RWPE2 (cell line): ENCODE measurements around the gene GBA2.

Source experiments
- ATAC-seq: fragments of 200-7000 bp; cut with Tn5 transposase; 3 replicates; pipeline ENCODE4 v1.9.1; 2021; ENCODE audit warnings: low read depth
- DNase-seq: peaks from one replicate; pipeline ENCODE4 v3.0.0-alpha.2; 2020; ENCODE audit warnings: low spot score
- H3K27ac ChIP-seq: fragments of 450-650 bp; 2 replicates; pipeline ENCODE4 v1.5.1; 2017; ENCODE audit warnings: mild to moderate bottlenecking; ENCODE audit not compliant: poor library complexity, severe bottlenecking
- H3K27me3 ChIP-seq: fragments of 250-450 bp; sonication (Bioruptor Pico); 2 replicates; pipeline ENCODE4 v1.5.1; 2021; ENCODE audit warnings: mild to moderate bottlenecking, moderate library complexity; ENCODE audit not compliant: insufficient read depth, poor library complexity, severe bottlenecking
- H3K36me3 ChIP-seq: fragments of 250-450 bp; sonication (Bioruptor Pico); 2 replicates; pipeline ENCODE4 v1.5.1; 2020; ENCODE audit warnings: low read depth, mild to moderate bottlenecking, moderate library complexity
- H3K4me1 ChIP-seq: fragments of 250-450 bp; sonication (Bioruptor Pico); 2 replicates; pipeline ENCODE4 v1.5.1; 2021; ENCODE audit warnings: mild to moderate bottlenecking, moderate library complexity; ENCODE audit not compliant: insufficient read depth, poor library complexity, severe bottlenecking
- H3K4me3 ChIP-seq: fragments of 250-450 bp; sonication (Bioruptor Pico); 2 replicates; pipeline ENCODE4 v1.5.1; 2021; ENCODE audit warnings: mild to moderate bottlenecking, moderate library complexity; ENCODE audit not compliant: severe bottlenecking
- H3K9me3 ChIP-seq: fragments of 250-450 bp; sonication (Bioruptor Pico); 2 replicates; pipeline ENCODE4 v1.5.1; 2021; ENCODE audit warnings: mild to moderate bottlenecking, moderate library complexity; ENCODE audit not compliant: severe bottlenecking
- TF ChIP-seq, protein P1 (sequence below): fragments of 450-650 bp; IDR thresholded peaks from one replicate; pipeline ENCODE4 v1.5.1; 2017; ENCODE audit warnings: mild to moderate bottlenecking, moderate library complexity; ENCODE audit not compliant: poor library complexity, severe bottlenecking

GBA2 gene

GRCh38 chr9:35714123-35714522 lies 34.9 kb downstream of the GBA2 start:
- Histone ChIP-seq H3K27me3 (no peaks in the 10 kb centered on the region), H3K9me3 (no peaks in the 10 kb centered on the region), H3K36me3 (peaks cover 88% of the 10 kb centered on the region), H3K4me3 (no peak overlapping the region), H3K4me1 (no peaks in the 10 kb centered on the region), H3K27ac (no peak overlapping the region)
- TF ChIP-seq, protein P1, sequence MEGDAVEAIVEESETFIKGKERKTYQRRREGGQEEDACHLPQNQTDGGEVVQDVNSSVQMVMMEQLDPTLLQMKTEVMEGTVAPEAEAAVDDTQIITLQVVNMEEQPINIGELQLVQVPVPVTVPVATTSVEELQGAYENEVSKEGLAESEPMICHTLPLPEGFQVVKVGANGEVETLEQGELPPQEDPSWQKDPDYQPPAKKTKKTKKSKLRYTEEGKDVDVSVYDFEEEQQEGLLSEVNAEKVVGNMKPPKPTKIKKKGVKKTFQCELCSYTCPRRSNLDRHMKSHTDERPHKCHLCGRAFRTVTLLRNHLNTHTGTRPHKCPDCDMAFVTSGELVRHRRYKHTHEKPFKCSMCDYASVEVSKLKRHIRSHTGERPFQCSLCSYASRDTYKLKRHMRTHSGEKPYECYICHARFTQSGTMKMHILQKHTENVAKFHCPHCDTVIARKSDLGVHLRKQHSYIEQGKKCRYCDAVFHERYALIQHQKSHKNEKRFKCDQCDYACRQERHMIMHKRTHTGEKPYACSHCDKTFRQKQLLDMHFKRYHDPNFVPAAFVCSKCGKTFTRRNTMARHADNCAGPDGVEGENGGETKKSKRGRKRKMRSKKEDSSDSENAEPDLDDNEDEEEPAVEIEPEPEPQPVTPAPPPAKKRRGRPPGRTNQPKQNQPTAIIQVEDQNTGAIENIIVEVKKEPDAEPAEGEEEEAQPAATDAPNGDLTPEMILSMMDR: no peak
- ATAC-seq (no peak), DNase-seq (no peak)

- no peak for ATAC-seq
- peaks cover 88% of the 10 kb centered on the region for H3K36me3 ChIP-seq
Measured at GRCh38 chr9:35713578-35713977, 35.5 kb downstream of the GBA2 start.

DNA sequence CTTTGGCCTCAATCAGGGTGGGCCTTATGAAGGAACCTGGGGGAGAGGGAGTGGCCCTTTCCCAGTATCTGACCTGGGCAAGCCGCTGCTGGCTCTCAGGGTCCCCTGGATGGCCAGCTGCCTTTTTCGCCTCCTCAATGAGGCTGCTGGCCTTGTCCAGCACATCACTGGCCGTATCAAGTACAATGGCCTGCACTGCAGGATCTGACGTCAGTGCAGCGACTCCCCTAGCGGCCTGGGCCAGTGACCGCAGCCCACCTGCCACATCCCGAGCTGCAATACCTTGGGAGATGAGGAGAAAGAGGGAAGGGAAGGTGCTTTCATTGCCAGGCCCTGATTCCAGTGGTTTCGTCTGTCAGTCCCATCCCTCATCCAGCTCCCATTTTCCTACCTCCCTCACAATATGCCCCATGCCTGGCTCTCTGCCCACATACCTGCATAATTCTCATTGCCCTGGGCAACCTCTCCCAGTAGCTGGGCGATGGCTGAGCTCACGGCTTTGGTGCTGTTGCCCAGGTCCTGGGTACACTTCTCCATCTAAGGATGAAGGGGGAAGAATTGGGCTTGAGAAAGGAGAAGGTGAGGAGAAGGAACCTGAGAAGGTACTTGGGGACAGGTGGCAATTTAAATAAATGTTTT lies 36.1 kb downstream of the GBA2 start:
- DNase-seq (no peak), ATAC-seq (no peak)
- H3K4me3 ChIP-seq: no peak overlapping the region
- no peak overlapping the region for H3K27ac ChIP-seq
- H3K4me1 ChIP-seq: no peaks in the 10 kb centered on the region
- TF ChIP-seq, protein P1: no peak
- H3K9me3 ChIP-seq: no peaks in the 10 kb centered on the region
- peaks cover 88% of the 10 kb centered on the region for H3K36me3 ChIP-seq
- no peaks in the 10 kb centered on the region for H3K27me3 ChIP-seq

More at GRCh38 chr9:35713578-35713977, 35.5 kb downstream of the GBA2 start:
- no peaks in the 10 kb centered on the region for H3K4me1 ChIP-seq
- DNase-seq: no peak
- no peaks in the 10 kb centered on the region for H3K9me3 ChIP-seq
- no peaks in the 10 kb centered on the region for H3K27me3 ChIP-seq
- TF ChIP-seq, protein P1: no peak
- H3K4me3 ChIP-seq: no peak overlapping the region
- H3K27ac ChIP-seq: no peak overlapping the region

DNA sequence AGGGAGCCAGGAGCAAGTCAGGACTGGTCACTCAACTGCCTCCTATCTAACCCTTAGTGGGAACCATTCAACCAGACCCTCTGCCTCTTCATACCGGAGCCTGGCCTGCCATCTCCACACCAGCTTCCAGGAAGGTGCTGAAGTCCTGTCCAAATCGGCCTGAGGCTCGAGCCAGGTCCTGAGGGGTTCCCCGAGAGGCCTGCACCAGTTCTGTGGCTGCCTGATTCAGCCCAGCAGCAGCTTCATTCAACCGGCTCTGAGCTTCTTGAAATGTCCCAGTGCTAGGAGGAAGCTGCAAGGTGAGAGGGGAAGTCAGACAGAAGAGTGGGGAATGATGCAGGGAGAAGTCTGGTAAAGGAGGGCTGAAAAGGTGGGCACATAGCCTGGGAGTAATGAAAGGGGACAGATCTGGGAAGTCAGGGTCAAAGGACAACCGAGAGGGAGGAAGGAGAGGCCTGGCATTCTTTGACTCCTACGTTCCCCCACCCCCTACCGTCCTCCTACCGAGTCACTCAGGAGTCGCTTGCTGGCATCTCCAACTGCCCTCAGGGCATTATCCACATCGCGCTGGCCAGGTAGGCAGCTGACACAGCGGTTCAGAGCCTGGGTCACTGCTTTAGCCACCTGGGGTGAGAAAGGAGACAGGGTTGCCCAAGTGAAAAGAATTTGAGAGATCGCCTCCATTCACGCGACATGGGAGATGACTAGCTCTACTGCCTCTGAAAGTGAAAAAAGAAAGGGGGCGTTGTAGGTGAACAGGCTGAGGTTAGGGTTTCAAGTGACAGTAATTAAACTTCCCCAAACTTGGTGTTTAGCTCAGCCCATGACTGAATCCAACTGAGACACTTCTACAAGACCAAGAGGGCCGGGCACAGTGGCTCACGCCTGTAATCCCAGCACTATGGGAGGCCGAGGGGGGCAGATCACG lies 37.3 kb downstream of the GBA2 start:
- H3K27me3 ChIP-seq: no peaks in the 10 kb centered on the region
- no peak overlapping the region for H3K27ac ChIP-seq
- H3K4me1 ChIP-seq: no peaks in the 10 kb centered on the region
- ATAC-seq: no peak
- no peak for DNase-seq
- TF ChIP-seq, protein P1: no peak
- H3K9me3 ChIP-seq: no peaks in the 10 kb centered on the region
- peaks cover 88% of the 10 kb centered on the region for H3K36me3 ChIP-seq
- no peak overlapping the region for H3K4me3 ChIP-seq
